GM12872 (cell line): ENCODE data around the gene ANKRD37.

ENCODE experiments used
- CTCF ChIP-seq: IDR thresholded peaks from 3 replicates; pipeline ENCODE4 v1.5.1; 2011; ENCODE audit warnings: low read depth, mild to moderate bottlenecking, low read length, moderate library complexity; ENCODE audit not compliant: insufficient read depth

Gene ANKRD37

GRCh38 chr4:185358514-185358913 is 38.1 kb upstream of the ANKRD37 start:
- no peak for TF ChIP-seq CTCF

GRCh38 chr4:185358959-185359358 is 37.7 kb upstream of the ANKRD37 start:
- TF ChIP-seq CTCF = no peak

GRCh38 chr4:185359767-185360446 is 36.7 kb upstream of the ANKRD37 start:
- TF ChIP-seq CTCF = no peak

- TF ChIP-seq CTCF = no peak
Observed at GRCh38 chr4:185361872-185362271, 34.8 kb upstream of the ANKRD37 start.

DNA sequence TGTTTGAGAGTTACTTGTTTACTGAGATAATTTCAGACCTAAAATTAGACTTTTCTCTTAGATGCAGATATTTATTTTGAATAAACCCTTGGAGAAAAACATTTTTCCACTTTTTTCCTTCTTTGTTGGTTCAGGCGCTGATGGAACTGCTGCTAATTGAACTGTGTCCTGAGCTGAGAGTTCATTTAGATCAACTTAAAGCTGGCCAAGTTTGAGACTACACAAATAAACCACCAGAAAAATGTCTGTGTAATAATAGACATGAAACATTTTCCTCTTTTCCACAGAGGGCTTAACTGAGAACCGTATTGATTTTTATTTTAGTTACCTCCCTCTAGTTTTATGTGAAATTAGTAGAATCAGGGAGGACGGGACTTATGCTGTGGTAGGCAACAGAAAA is 33.4 kb upstream of the ANKRD37 start:
- no peak for TF ChIP-seq CTCF

DNA sequence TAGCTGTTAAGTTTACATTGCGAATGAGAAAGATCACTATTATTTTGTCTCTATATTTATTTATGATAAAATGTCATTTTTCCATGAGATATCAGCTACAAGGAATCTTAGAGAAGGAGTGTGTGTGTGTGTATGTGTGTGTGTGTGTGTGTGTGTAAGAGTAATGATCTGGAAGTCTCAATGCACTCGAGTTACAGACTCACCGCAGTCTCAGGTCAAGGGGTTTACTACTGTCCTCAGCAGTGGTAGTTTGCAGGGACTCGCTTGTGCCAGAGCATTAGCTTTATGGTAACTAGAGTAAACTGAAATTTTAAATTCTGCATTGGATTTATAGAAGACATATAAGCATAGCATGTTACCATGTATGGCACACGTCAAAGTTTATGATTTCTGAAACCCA is 31.8 kb upstream of the ANKRD37 start:
- TF ChIP-seq CTCF = no peak

DNA sequence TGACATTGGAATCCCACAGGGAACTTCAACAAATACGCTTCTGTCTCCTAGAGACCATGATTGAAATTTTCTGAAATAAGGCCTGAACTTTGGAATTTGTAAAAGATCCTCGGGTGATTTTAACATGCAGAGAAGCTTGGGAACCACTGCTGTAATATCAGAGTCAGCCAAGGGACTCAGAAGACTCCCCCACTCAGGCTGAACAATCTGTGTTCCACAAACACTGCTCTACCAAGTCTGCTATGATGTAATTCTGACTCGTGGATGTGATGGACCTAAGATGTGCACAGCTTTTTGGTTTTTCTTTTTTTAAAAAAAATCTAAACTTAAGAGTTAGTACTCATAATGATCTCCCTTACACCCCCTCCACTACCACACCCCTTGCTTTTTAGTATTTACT is 26.9 kb upstream of the ANKRD37 start:
- TF ChIP-seq CTCF = no peak
